Astrocyte (in vitro differentiated cells and primary cell): ENCODE measurements around the gene FRMD3. TPM values are rescaled to one million over a fixed set of nuclear protein-coding genes. Genes with fewer than 3 reads are reported as not detected.

Experiments used
- DNase-seq: peaks from one replicate; pipeline ENCODE4 v3.0.0-alpha.2; 2010; ENCODE audit warnings: low read depth
- FAIRE-seq: peaks from 2 replicates; lab custom pipeline; 2011; peaks lifted over from hg19 to GRCh38; lab: Jason Lieb, UNC
- H2AFZ ChIP-seq: 2 replicates; pipeline ENCODE4 v1.6.0; 2012; ENCODE audit warnings: low read depth, low read length, inconsistent platforms
- H3K27ac ChIP-seq: 2 replicates; pipeline ENCODE4 v1.5.1; 2011; ENCODE audit warnings: low read depth, low read length, inconsistent platforms
- H3K27me3 ChIP-seq: 2 replicates; pipeline ENCODE4 v1.6.0; 2011; ENCODE audit warnings: low read length, inconsistent platforms; ENCODE audit not compliant: insufficient read depth
- H3K36me3 ChIP-seq: 2 replicates; pipeline ENCODE4 v1.5.1; 2011; ENCODE audit warnings: low read length, inconsistent platforms; ENCODE audit not compliant: insufficient read depth
- H3K4me1 ChIP-seq: 2 replicates; pipeline ENCODE4 v1.5.1; 2011; ENCODE audit warnings: low read length, inconsistent platforms; ENCODE audit not compliant: insufficient read depth
- H3K4me2 ChIP-seq: 2 replicates; pipeline ENCODE4 v1.6.0; 2012; ENCODE audit warnings: low read length, inconsistent platforms
- H3K4me3 ChIP-seq: 2 replicates; pipeline ENCODE4 v1.5.1; 2011; ENCODE audit warnings: low read depth, mild to moderate bottlenecking, low read length, inconsistent platforms; ENCODE audit not compliant: insufficient read depth
- H3K79me2 ChIP-seq: 2 replicates; pipeline ENCODE4 v1.6.0; 2012; ENCODE audit warnings: mild to moderate bottlenecking, low read length, inconsistent platforms; ENCODE audit not compliant: insufficient read depth
- H3K9ac ChIP-seq: 2 replicates; pipeline ENCODE4 v1.6.0; 2012; ENCODE audit warnings: mild to moderate bottlenecking, low read length, inconsistent platforms
- H3K9me3 ChIP-seq: 2 replicates; pipeline ENCODE4 v1.5.1; 2012; ENCODE audit warnings: low read depth, mild to moderate bottlenecking, low read length, inconsistent platforms; ENCODE audit not compliant: insufficient read depth
- H4K20me1 ChIP-seq: 2 replicates; pipeline ENCODE4 v1.6.0; 2012; ENCODE audit warnings: low read length, inconsistent platforms; ENCODE audit not compliant: insufficient read depth
- H3K27ac Mint-ChIP-seq: one replicate; pipeline ENCODE4 v1.8.0; 2021; ENCODE audit warnings: mild to moderate bottlenecking, mixed read lengths; ENCODE audit not compliant: unreplicated experiment
- H3K27me3 Mint-ChIP-seq: one replicate; pipeline ENCODE4 v1.8.0; 2021; ENCODE audit warnings: low read depth, mixed read lengths; ENCODE audit not compliant: unreplicated experiment
- H3K36me3 Mint-ChIP-seq: one replicate; pipeline ENCODE4 v1.8.0; 2021; ENCODE audit warnings: low read depth, mixed read lengths; ENCODE audit not compliant: unreplicated experiment
- H3K4me1 Mint-ChIP-seq: one replicate; pipeline ENCODE4 v1.8.0; 2021; ENCODE audit warnings: low read depth, mixed read lengths; ENCODE audit not compliant: unreplicated experiment
- H3K4me3 Mint-ChIP-seq: one replicate; pipeline ENCODE4 v1.8.0; 2021; ENCODE audit warnings: mild to moderate bottlenecking, moderate library complexity, mixed read lengths; ENCODE audit not compliant: unreplicated experiment
- H3K9me3 Mint-ChIP-seq: one replicate; pipeline ENCODE4 v1.8.0; 2021; ENCODE audit warnings: mild to moderate bottlenecking, mixed read lengths; ENCODE audit not compliant: unreplicated experiment
- CTCF ChIP-seq: IDR thresholded peaks from 2 replicates; pipeline ENCODE4 v1.5.1; 2011; ENCODE audit warnings: low read depth, mild to moderate bottlenecking, inconsistent platforms, low read length, moderate library complexity; ENCODE audit not compliant: insufficient read depth
- EZH2 ChIP-seq: IDR thresholded peaks from 2 replicates; pipeline ENCODE4 v1.6.1; 2012; ENCODE audit warnings: mild to moderate bottlenecking, low read length, inconsistent platforms; ENCODE audit not compliant: insufficient read depth
- total RNA-seq: library from RNA; stranded (reverse); gene quantifications from 2 replicates; pipeline ENCODE4 v1.2.1, GENCODE V29; 2021

FRMD3 gene
- total RNA-seq, 1 donor from 2014 or later, result 0.39 TPM

GRCh38 chr9:83466877-83467276 is 71.3 kb downstream of the FRMD3 start:
- H3K4me3 Mint-ChIP-seq, result no peak overlapping the region
- no peak for TF ChIP-seq EZH2
- TF ChIP-seq CTCF, result no peak
- H3K36me3 ChIP-seq, result no peaks in the 10 kb centered on the region
- no peaks in the 10 kb centered on the region for H3K79me2 ChIP-seq
- no peaks in the 10 kb centered on the region for H4K20me1 ChIP-seq
- H3K9me3 ChIP-seq, result no peaks in the 10 kb centered on the region
- H3K4me2 ChIP-seq, result no peak overlapping the region
- H3K4me1 ChIP-seq, result no peaks in the 10 kb centered on the region
- peaks cover 2% of the 10 kb centered on the region for H3K9me3 Mint-ChIP-seq
- FAIRE-seq (no peak), DNase-seq (no peak)
- H3K4me3 ChIP-seq, result no peak overlapping the region
- H3K27ac Mint-ChIP-seq, result no peak overlapping the region
- no peak overlapping the region for H3K27ac ChIP-seq
- peaks cover 2% of the 10 kb centered on the region for H3K4me1 Mint-ChIP-seq
- H3K27me3 Mint-ChIP-seq, result peaks cover 7% of the 10 kb centered on the region
- no peak overlapping the region for H3K9ac ChIP-seq
- H3K27me3 ChIP-seq, result no peaks in the 10 kb centered on the region
- no peak overlapping the region for H2AFZ ChIP-seq
- no peaks in the 10 kb centered on the region for H3K36me3 Mint-ChIP-seq

- Mint-ChIP-seq H3K4me1 (peaks cover 2% of the 10 kb centered on the region), H3K9me3 (peaks cover 2% of the 10 kb centered on the region), H3K4me3 (no peak overlapping the region), H3K27ac (no peak overlapping the region), H3K36me3 (no peaks in the 10 kb centered on the region), H3K27me3 (peaks cover 7% of the 10 kb centered on the region)
- no peak for TF ChIP-seq EZH2
- no peak for TF ChIP-seq CTCF
- no peaks in the 10 kb centered on the region for H3K4me1 ChIP-seq
- no peak overlapping the region for H2AFZ ChIP-seq
- no peaks in the 10 kb centered on the region for H3K36me3 ChIP-seq
- H3K27me3 ChIP-seq, result no peaks in the 10 kb centered on the region
- no peaks in the 10 kb centered on the region for H3K79me2 ChIP-seq
- no peak overlapping the region for H3K9ac ChIP-seq
- H3K4me3 ChIP-seq, result no peak overlapping the region
- DNase-seq, result no peak
- no peaks in the 10 kb centered on the region for H3K9me3 ChIP-seq
- no peak overlapping the region for H3K4me2 ChIP-seq
- H4K20me1 ChIP-seq, result no peaks in the 10 kb centered on the region
- no peak overlapping the region for H3K27ac ChIP-seq
- no peak for FAIRE-seq
Observed at GRCh38 chr9:83466351-83466750, 71.8 kb downstream of the FRMD3 start.

GRCh38 chr9:83459830-83460229 is 78.4 kb downstream of the FRMD3 start:
- no peaks in the 10 kb centered on the region for H3K79me2 ChIP-seq
- Mint-ChIP-seq H3K27me3 (peaks cover 2% of the 10 kb centered on the region), H3K27ac (no peak overlapping the region), H3K4me3 (no peak overlapping the region), H3K4me1 (no peaks in the 10 kb centered on the region), H3K36me3 (no peaks in the 10 kb centered on the region), H3K9me3 (peaks cover 7% of the 10 kb centered on the region)
- H3K27me3 ChIP-seq, result no peaks in the 10 kb centered on the region
- TF ChIP-seq EZH2 (no peak), CTCF (no peak)
- FAIRE-seq (no peak), DNase-seq (no peak)
- no peak overlapping the region for H3K27ac ChIP-seq
- no peak overlapping the region for H3K9ac ChIP-seq
- no peaks in the 10 kb centered on the region for H4K20me1 ChIP-seq
- no peaks in the 10 kb centered on the region for H3K9me3 ChIP-seq
- H3K4me2 ChIP-seq, result no peak overlapping the region
- H3K4me1 ChIP-seq, result no peaks in the 10 kb centered on the region
- H2AFZ ChIP-seq, result no peak overlapping the region
- H3K4me3 ChIP-seq, result no peak overlapping the region
- no peaks in the 10 kb centered on the region for H3K36me3 ChIP-seq
